K562 (cell line): ENCODE results near the gene DYRK1B.

Experiments
- LCOR ChIP-seq: sonication (generic); formaldehyde crosslinking; IDR thresholded peaks from 2 replicates; pipeline ENCODE4 v1.8.0; 2022; ENCODE audit warnings: mild to moderate bottlenecking, missing genetic modification reagents
- TF ChIP-seq, protein P1 (sequence below), 3 experiments: IDR thresholded peaks in 2 of 3; conservative IDR thresholded peaks in 1 of 3; 2 replicates each; pipeline ENCODE4 v1.5.1; 2011 to 2012; ENCODE audit warnings: low read length in 3 of 3, mild to moderate bottlenecking in 3 of 3, control low read depth in 2 of 3, improper control_type of control experiment in 1 of 3, inconsistent platforms in 1 of 3, low read depth in 1 of 3, mixed read lengths in 1 of 3, moderate library complexity in 1 of 3; ENCODE audit not compliant: insufficient read depth in 2 of 3

GRCh38 chr19:39840492-39840891 lies 6.5 kb upstream of the DYRK1B start:
- no peak for TF ChIP-seq LCOR (CRISPR knock-in tag)
- TF ChIP-seq, protein P1, sequence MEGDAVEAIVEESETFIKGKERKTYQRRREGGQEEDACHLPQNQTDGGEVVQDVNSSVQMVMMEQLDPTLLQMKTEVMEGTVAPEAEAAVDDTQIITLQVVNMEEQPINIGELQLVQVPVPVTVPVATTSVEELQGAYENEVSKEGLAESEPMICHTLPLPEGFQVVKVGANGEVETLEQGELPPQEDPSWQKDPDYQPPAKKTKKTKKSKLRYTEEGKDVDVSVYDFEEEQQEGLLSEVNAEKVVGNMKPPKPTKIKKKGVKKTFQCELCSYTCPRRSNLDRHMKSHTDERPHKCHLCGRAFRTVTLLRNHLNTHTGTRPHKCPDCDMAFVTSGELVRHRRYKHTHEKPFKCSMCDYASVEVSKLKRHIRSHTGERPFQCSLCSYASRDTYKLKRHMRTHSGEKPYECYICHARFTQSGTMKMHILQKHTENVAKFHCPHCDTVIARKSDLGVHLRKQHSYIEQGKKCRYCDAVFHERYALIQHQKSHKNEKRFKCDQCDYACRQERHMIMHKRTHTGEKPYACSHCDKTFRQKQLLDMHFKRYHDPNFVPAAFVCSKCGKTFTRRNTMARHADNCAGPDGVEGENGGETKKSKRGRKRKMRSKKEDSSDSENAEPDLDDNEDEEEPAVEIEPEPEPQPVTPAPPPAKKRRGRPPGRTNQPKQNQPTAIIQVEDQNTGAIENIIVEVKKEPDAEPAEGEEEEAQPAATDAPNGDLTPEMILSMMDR (IDR thresholded peaks at IDR 0.05 in 2 of 3, conservative IDR thresholded peaks at IDR 0.05 in 1 of 3; ENCODE audit: insufficient read depth in 2 of 3, low read depth in 1 of 3, low read length in 3 of 3) = no peak
